Esophagus muscularis mucosa (tissue), 4 donors: ENCODE measurements around the gene MRPL58. TPM values are rescaled to one million over a fixed set of nuclear protein-coding genes. Genes with fewer than 3 reads are reported as not detected.
"Not testable (repeated sequence)": the region's sequence is repeated elsewhere in the genome, so short reads cannot be mapped to it uniquely, and the experiment has no call there.

Source experiments
- DNase-seq: peaks from one replicate; pipeline ENCODE4 v3.0.0-alpha.2; 2017; ENCODE audit errors: extremely low spot score
- H3K27ac ChIP-seq, 4 donors: fragments of 200-600 bp; sonication (generic); replicated peaks in 1 of 4; 1 replicate in 3 of 4; 2 replicates in 1 of 4; pipeline ENCODE4 v1.5.1; 2016 to 2019; ENCODE audit warnings: mild to moderate bottlenecking in 1 of 4
- H3K27me3 ChIP-seq, 4 donors: fragments of 200-600 bp; sonication (generic); one replicate each; pipeline versions ENCODE4 v1.5.1 to v1.6.0; 2016 to 2019
- H3K36me3 ChIP-seq, 4 donors: fragments of 200-600 bp; sonication (generic); one replicate each; pipeline ENCODE4 v1.5.1; 2016 to 2019
- H3K4me1 ChIP-seq, 4 donors: fragments of 200-600 bp; sonication (generic); one replicate each; pipeline ENCODE4 v1.5.1; 2016 to 2019
- H3K4me3 ChIP-seq, 4 donors: fragments of 200-600 bp; sonication (generic); 1 replicate in 2 of 4; 2 replicates in 2 of 4; pipeline ENCODE4 v1.5.1; 2016 to 2019; ENCODE audit warnings: mild to moderate bottlenecking in 4 of 4, moderate library complexity in 1 of 4
- H3K9me3 ChIP-seq, 4 donors: fragments of 200-600 bp; sonication (generic); 1 replicate in 3 of 4; 2 replicates in 1 of 4; pipeline ENCODE4 v1.5.1; 2016 to 2019
- EP300 ChIP-seq: sonication (generic); formaldehyde crosslinking; IDR thresholded peaks from one replicate; pipeline ENCODE4 v1.6.1; 2017; ENCODE audit warnings: antibody characterized with exemption
- POLR2A ChIP-seq: fragments of 450-650 bp; IDR thresholded peaks from one replicate; pipeline ENCODE4 v1.6.1; 2017; ENCODE audit warnings: antibody characterized with exemption, moderate library complexity, mild to moderate bottlenecking, low read depth
- POLR2AphosphoS5 ChIP-seq, 2 donors: sonication (generic); formaldehyde crosslinking; IDR thresholded peaks; one replicate each; pipeline ENCODE4 v1.6.1; 2017; ENCODE audit warnings: antibody characterized with exemption in 2 of 2
- WGBS: methylation state at CpG from one replicate; pipeline ENCODE4 v1.1.5; 2018; 5-methylcytosine and 5-hydroxymethylcytosine counted together
- intact Hi-C: fragments of 100-400 bp; cut with DNase I; formaldehyde crosslinking; loops from one replicate; pipeline ENCODE4 v1.15.1; 2023
- total RNA-seq, 4 donors: library from RNA; depleted of rRNA; stranded (reverse); fragments of >200 nt; gene quantifications; one replicate each; pipeline versions ENCODE4 v1.1.0 to v1.2.1, GENCODE V29; 2016
- TF ChIP-seq, protein P1 (sequence below), 3 experiments: fragments of 200-600 bp in 2 of 3; fragments of 450-650 bp in 1 of 3; sonication (generic) in 2 of 3; IDR thresholded peaks; one replicate each; pipeline ENCODE4 v1.5.1; 2017 to 2019; ENCODE audit warnings: antibody characterized with exemption in 3 of 3, mild to moderate bottlenecking in 2 of 3, moderate library complexity in 1 of 3

MRPL58 gene
- total RNA-seq, 4 donors from 2014 or later: 34.9 to 47.8 (median 40.2) TPM

DNA sequence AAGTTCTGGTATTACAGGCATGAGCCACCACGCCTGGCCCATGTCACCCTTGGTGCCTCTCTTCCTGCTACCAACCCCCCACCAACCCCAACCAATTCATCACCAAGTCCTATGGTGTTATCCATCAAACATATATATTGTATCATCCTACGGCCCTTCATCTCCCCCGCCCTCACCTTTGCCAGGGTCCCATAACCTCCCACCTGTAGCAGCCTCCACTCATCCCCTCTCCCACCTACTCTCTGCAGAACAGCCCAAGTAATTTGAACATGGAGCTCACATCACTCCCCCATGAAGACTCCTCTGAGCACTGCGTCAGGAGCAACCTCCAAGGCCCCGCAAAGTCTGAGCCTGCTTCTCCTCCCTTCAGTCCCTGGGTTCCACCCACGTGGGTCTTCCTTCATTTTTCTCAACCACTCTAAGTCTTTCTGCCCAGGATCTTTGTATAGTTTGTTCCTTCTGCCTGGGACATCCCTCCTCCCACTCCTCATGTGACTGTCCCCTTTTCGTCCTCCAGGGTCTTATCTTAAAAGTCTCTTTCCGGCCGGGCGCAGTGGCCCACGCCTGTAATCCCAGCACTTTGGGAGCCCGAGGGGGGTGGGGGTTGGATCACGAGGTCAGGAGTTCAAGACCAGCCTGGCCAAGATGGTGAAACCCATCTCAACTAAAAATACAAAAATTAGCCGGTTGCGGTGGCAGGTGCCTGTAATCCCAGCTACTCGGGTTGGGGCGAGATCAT, 32.9 kb upstream of the MRPL58 start:
- intact Hi-C loops: loop anchor here (10.0 kb wide), 1 partner anchor 125 kb away; the partner anchor contains the start of gene ARMC7

GRCh38 chr17:74981318-74981978, 31.0 kb upstream of the MRPL58 start:
- Histone ChIP-seq H3K27ac (peak overlapping the region; percentile 87 to 88 (median 88)), H3K9me3 (no peaks in the 10 kb centered on the region), H3K4me3 (peak overlapping the region; percentile 62 to 70 (median 70)), H3K4me1 (peaks cover 8 to 23% (median 18%) of the 10 kb centered on the region in 4 donors), H3K36me3 (no peaks in the 10 kb centered on the region), H3K27me3 (no peaks in the 10 kb centered on the region)
- WGBS: 23% methylated on average over 3 of the region's 16 CpGs
- DNase-seq: no peak
- no peak for TF ChIP-seq POLR2AphosphoS5 (IDR thresholded peaks at IDR 0.05)
- TF ChIP-seq POLR2A: no peak
- no peak for TF ChIP-seq EP300
- TF ChIP-seq, protein P1, sequence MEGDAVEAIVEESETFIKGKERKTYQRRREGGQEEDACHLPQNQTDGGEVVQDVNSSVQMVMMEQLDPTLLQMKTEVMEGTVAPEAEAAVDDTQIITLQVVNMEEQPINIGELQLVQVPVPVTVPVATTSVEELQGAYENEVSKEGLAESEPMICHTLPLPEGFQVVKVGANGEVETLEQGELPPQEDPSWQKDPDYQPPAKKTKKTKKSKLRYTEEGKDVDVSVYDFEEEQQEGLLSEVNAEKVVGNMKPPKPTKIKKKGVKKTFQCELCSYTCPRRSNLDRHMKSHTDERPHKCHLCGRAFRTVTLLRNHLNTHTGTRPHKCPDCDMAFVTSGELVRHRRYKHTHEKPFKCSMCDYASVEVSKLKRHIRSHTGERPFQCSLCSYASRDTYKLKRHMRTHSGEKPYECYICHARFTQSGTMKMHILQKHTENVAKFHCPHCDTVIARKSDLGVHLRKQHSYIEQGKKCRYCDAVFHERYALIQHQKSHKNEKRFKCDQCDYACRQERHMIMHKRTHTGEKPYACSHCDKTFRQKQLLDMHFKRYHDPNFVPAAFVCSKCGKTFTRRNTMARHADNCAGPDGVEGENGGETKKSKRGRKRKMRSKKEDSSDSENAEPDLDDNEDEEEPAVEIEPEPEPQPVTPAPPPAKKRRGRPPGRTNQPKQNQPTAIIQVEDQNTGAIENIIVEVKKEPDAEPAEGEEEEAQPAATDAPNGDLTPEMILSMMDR (IDR thresholded peaks at IDR 0.05): no peak
- intact Hi-C loops: no loop called here

More for the DNA sequence above, 32.9 kb upstream of the MRPL58 start:
- no peaks in the 10 kb centered on the region for H3K36me3 ChIP-seq
- no peak for TF ChIP-seq POLR2A
- TF ChIP-seq, protein P1 (IDR thresholded peaks at IDR 0.05): no peak
- TF ChIP-seq EP300: no peak
- TF ChIP-seq POLR2AphosphoS5 (IDR thresholded peaks at IDR 0.05): no peak
- DNase-seq: no peak
- H3K27ac ChIP-seq: no peak overlapping the region
- WGBS: 86% methylated on average over 17 of the region's 17 CpGs
- H3K27me3 ChIP-seq: no peaks in the 10 kb centered on the region
- H3K4me1 ChIP-seq: peaks cover 8 to 23% (median 18%) of the 10 kb centered on the region in 4 donors
- H3K4me3 ChIP-seq: no peak overlapping the region
- H3K9me3 ChIP-seq: no peaks in the 10 kb centered on the region

- H3K36me3 ChIP-seq: no peaks in the 10 kb centered on the region
- 0% methylated on average over 8 of the region's 61 CpGs for WGBS
- H3K27me3 ChIP-seq: no peaks in the 10 kb centered on the region
- H3K4me3 ChIP-seq: peak overlapping the region; percentile 62 to 70 (median 70)
- no peaks in the 10 kb centered on the region for H3K9me3 ChIP-seq
- no peak for DNase-seq
- intact Hi-C loops: no loop called here
- H3K27ac ChIP-seq: peak overlapping the region; percentile 87 to 88 (median 88)
- peaks cover 12 to 29% (median 22%) of the 10 kb centered on the region in 4 donors for H3K4me1 ChIP-seq
- TF ChIP-seq, protein P1 (IDR thresholded peaks at IDR 0.05): peak; percentile 6 to 22 (median 9)
- TF ChIP-seq EP300 (no peak), POLR2AphosphoS5 (IDR thresholded peaks at IDR 0.05) (peak; percentile 72 to 90), POLR2A (peak; percentile 11)
Observed at GRCh38 chr17:74981979-74982662, 30.3 kb upstream of the MRPL58 start.

- H3K27me3 ChIP-seq, DNase-seq, intact Hi-C loops, H3K9me3 ChIP-seq, H3K36me3 ChIP-seq: not testable (repeated sequence)
- H3K27ac ChIP-seq: peak overlapping the region; percentile 87 to 88 (median 88)
- H3K4me1 ChIP-seq: peaks cover 13 to 33% (median 24%) of the 10 kb centered on the region in 4 donors
- WGBS: 55% methylated on average over 7 of the region's 14 CpGs
- peak overlapping the region; percentile 62 to 70 (median 70) for H3K4me3 ChIP-seq
Observed at GRCh38 chr17:74982663-74983313, 29.7 kb upstream of the MRPL58 start.
